SK-N-MC (cell line): ENCODE measurements around the gene USP37.

Experiments
- DNase-seq: peaks from one replicate; pipeline ENCODE4 v3.0.0-alpha.2; 2011; ENCODE audit warnings: low read depth, low spot score
- H3K27ac ChIP-seq: fragments of 200-600 bp; sonication (generic); 2 replicates; pipeline ENCODE4 v1.5.1; 2016; ENCODE audit warnings: mixed run types
- H3K36me3 ChIP-seq: fragments of 200-600 bp; sonication (generic); 2 replicates; pipeline ENCODE4 v1.6.1; 2017; ENCODE audit warnings: antibody characterized with exemption, low read length, mixed read lengths; ENCODE audit not compliant: insufficient read depth
- H3K4me3 ChIP-seq: fragments of 200-600 bp; sonication (generic); 2 replicates; pipeline ENCODE4 v1.5.1; 2016
- H3K9ac ChIP-seq: fragments of 200-600 bp; sonication (generic); 2 replicates; pipeline ENCODE4 v1.8.0; 2017; ENCODE audit warnings: mixed run types, mixed read lengths; ENCODE audit not compliant: insufficient read length
- H3K9me3 ChIP-seq: fragments of 200-600 bp; sonication (generic); 2 replicates; pipeline ENCODE4 v1.6.1; 2017; ENCODE audit warnings: low read depth, mild to moderate bottlenecking, antibody characterized with exemption, low read length, moderate library complexity, mixed read lengths
- EZH2 ChIP-seq: fragments of 200-600 bp; sonication (generic); IDR thresholded peaks from one replicate; pipeline ENCODE4 v1.6.1; 2017; ENCODE audit warnings: antibody characterized with exemption
- FOXP2 ChIP-seq: optimal IDR thresholded peaks from 2 replicates; pipeline ENCODE3; 2011; ENCODE audit warnings: mild to moderate bottlenecking, moderate library complexity; ENCODE audit not compliant: insufficient read depth; ENCODE audit errors: extremely low read length, control extremely low read depth
- POLR2AphosphoS5 ChIP-seq: IDR thresholded peaks from 2 replicates; pipeline ENCODE4 v1.6.1; 2012; ENCODE audit warnings: mild to moderate bottlenecking, low read depth, low read length, borderline replicate concordance

Gene USP37

GRCh38 chr2:218508299-218508698, 59.9 kb downstream of the USP37 start:
- H3K9ac ChIP-seq, result no peak overlapping the region
- H3K36me3 ChIP-seq, result peaks cover 31% of the 10 kb centered on the region
- no peaks in the 10 kb centered on the region for H3K9me3 ChIP-seq
- DNase-seq, result no peak
- TF ChIP-seq FOXP2, result no peak
- TF ChIP-seq EZH2, result no peak
- TF ChIP-seq POLR2AphosphoS5, result no peak
- no peak overlapping the region for H3K4me3 ChIP-seq
- no peak overlapping the region for H3K27ac ChIP-seq

- H3K9me3 ChIP-seq, result no peaks in the 10 kb centered on the region
- H3K4me3 ChIP-seq, result no peak overlapping the region
- peaks cover 36% of the 10 kb centered on the region for H3K36me3 ChIP-seq
- no peak overlapping the region for H3K27ac ChIP-seq
- H3K9ac ChIP-seq, result no peak overlapping the region
- TF ChIP-seq FOXP2 (no peak), EZH2 (no peak), POLR2AphosphoS5 (no peak)
- DNase-seq, result no peak
Measured at GRCh38 chr2:218505754-218506371, 62.3 kb downstream of the USP37 start.

GRCh38 chr2:218501665-218502064, 66.5 kb downstream of the USP37 start:
- Histone ChIP-seq H3K4me3 (peak overlapping the region; percentile 39), H3K27ac (peak overlapping the region; percentile 77), H3K9ac (peak overlapping the region; percentile 46), H3K36me3 (peaks cover 26% of the 10 kb centered on the region), H3K9me3 (no peaks in the 10 kb centered on the region)
- DNase-seq, result no peak
- TF ChIP-seq FOXP2 (no peak), POLR2AphosphoS5 (no peak), EZH2 (no peak)

GRCh38 chr2:218500501-218501060, 67.6 kb downstream of the USP37 start:
- no peaks in the 10 kb centered on the region for H3K9me3 ChIP-seq
- peaks cover 31% of the 10 kb centered on the region for H3K36me3 ChIP-seq
- TF ChIP-seq FOXP2 (no peak), POLR2AphosphoS5 (no peak), EZH2 (no peak)
- no peak for DNase-seq
- H3K4me3 ChIP-seq, result no peak overlapping the region
- H3K9ac ChIP-seq, result no peak overlapping the region
- H3K27ac ChIP-seq, result no peak overlapping the region

- no peaks in the 10 kb centered on the region for H3K9me3 ChIP-seq
- no peak overlapping the region for H3K9ac ChIP-seq
- peaks cover 51% of the 10 kb centered on the region for H3K36me3 ChIP-seq
- no peak for TF ChIP-seq EZH2
- no peak for TF ChIP-seq FOXP2
- TF ChIP-seq POLR2AphosphoS5, result no peak
- no peak overlapping the region for H3K4me3 ChIP-seq
- no peak overlapping the region for H3K27ac ChIP-seq
- DNase-seq, result no peak
Measured at GRCh38 chr2:218485986-218486667, 82.0 kb downstream of the USP37 start.

- TF ChIP-seq EZH2, result no peak
- no peak for TF ChIP-seq FOXP2
- TF ChIP-seq POLR2AphosphoS5, result no peak
- no peak overlapping the region for H3K4me3 ChIP-seq
- peak; percentile 16 for DNase-seq
- H3K36me3 ChIP-seq, result peaks cover 49% of the 10 kb centered on the region
- H3K9me3 ChIP-seq, result no peaks in the 10 kb centered on the region
- H3K9ac ChIP-seq, result no peak overlapping the region
- no peak overlapping the region for H3K27ac ChIP-seq
Measured at GRCh38 chr2:218482651-218483050, 85.5 kb downstream of the USP37 start.

GRCh38 chr2:218479595-218479994, 88.6 kb downstream of the USP37 start:
- no peak for TF ChIP-seq POLR2AphosphoS5
- TF ChIP-seq FOXP2, result no peak
- peaks cover 43% of the 10 kb centered on the region for H3K36me3 ChIP-seq

GRCh38 chr2:218478544-218478943, 89.6 kb downstream of the USP37 start:
- no peaks in the 10 kb centered on the region for H3K9me3 ChIP-seq
- TF ChIP-seq EZH2 (no peak), POLR2AphosphoS5 (no peak), FOXP2 (no peak)
- H3K9ac ChIP-seq, result no peak overlapping the region
- H3K4me3 ChIP-seq, result no peak overlapping the region
- H3K27ac ChIP-seq, result no peak overlapping the region
- DNase-seq, result no peak
- peaks cover 53% of the 10 kb centered on the region for H3K36me3 ChIP-seq

More at GRCh38 chr2:218479595-218479994, 88.6 kb downstream of the USP37 start:
- no peak overlapping the region for H3K27ac ChIP-seq
- H3K4me3 ChIP-seq, result no peak overlapping the region
- DNase-seq, result no peak
- H3K9ac ChIP-seq, result no peak overlapping the region
- H3K9me3 ChIP-seq, result no peaks in the 10 kb centered on the region
